HCT116 (cell line): ENCODE data around the gene CXCL1. TPM values are rescaled to one million over a fixed set of nuclear protein-coding genes. Genes with fewer than 3 reads are reported as not detected.

ENCODE experiments used
- ATAC-seq: fragments of 200-7000 bp; cut with Tn5 transposase; 2 replicates; pipeline ENCODE4 v1.9.1; 2020; ENCODE audit warnings: mild to moderate bottlenecking, moderate library complexity
- BruUV-seq: library from RNA; stranded (reverse); fragments of 400-500 nt; replicated peaks from 2 replicates; lab custom pipeline; 2021; lab: Mats Ljungman, UMichigan
- CTCF ChIA-PET: fragments of 300-600 bp; sonication (Branson Sonifier 250); formaldehyde crosslinking; loops from one replicate; lab custom pipeline; 2021; ENCODE audit warnings: antibody characterized with exemption; lab: Charles Lee
- POLR2A ChIA-PET: fragments of 300-600, 350-600 bp; sonication (Branson Sonifier 250); formaldehyde crosslinking; loops from one replicate; lab custom pipeline; 2021; ENCODE audit warnings: antibody characterized with exemption; lab: Charles Lee
- RAD21 ChIA-PET, 2 experiments: fragments of 300-600 bp; sonication (Branson Sonifier 250); formaldehyde crosslinking; loops; one replicate each; lab custom pipeline; 2023; ENCODE audit warnings: low total read pairs in 2 of 2; ENCODE audit not compliant: uncharacterized antibody in 2 of 2, unreplicated experiment in 2 of 2, low non-redundant PET in 1 of 2; lab: Charles Lee
- DNase-seq: peaks from one replicate; pipeline ENCODE4 v3.0.0-alpha.2; 2010; ENCODE audit warnings: low read depth, low spot score
- H2AFZ ChIP-seq: fragments of 200-600 bp; shearing (Covaris generic), sonication (generic); 2 replicates; pipeline ENCODE4 v1.6.1; 2017; ENCODE audit warnings: low read depth, mixed run types, mixed read lengths, antibody characterized with exemption, low read length; ENCODE audit not compliant: poor library complexity, severe bottlenecking
- H3K27ac ChIP-seq: 2 replicates; pipeline ENCODE4 v1.5.1; 2012; ENCODE audit warnings: low read depth, low read length
- H3K27me3 ChIP-seq: fragments of 200-600 bp; sonication (generic); 2 replicates; pipeline ENCODE4 v1.6.1; 2016; ENCODE audit warnings: mixed run types, low read length, mixed read lengths; ENCODE audit not compliant: insufficient read depth
- H3K36me3 ChIP-seq, 2 experiments: fragments of 200-500 bp in 1 of 2; fragments of 200-600 bp in 1 of 2; sonication (Bioruptor generic) in 1 of 2; sonication (generic) in 1 of 2; 2 replicates each; pipeline versions ENCODE4 v1.5.1 to v1.6.1; 2014 to 2016; ENCODE audit warnings: low read length in 2 of 2, inconsistent platforms in 1 of 2, mixed read lengths in 1 of 2, mixed run types in 1 of 2; ENCODE audit not compliant: insufficient read depth in 2 of 2, control insufficient read depth in 1 of 2
- H3K4me1 ChIP-seq, 2 experiments: fragments of 200-600 bp in 1 of 2; sonication (generic) in 1 of 2; 2 replicates each; pipeline versions ENCODE4 v1.5.1 to v1.6.1; 2012 to 2017; ENCODE audit warnings: low read length in 2 of 2, inconsistent platforms in 1 of 2, mild to moderate bottlenecking in 1 of 2, mixed read lengths in 1 of 2, mixed run types in 1 of 2, moderate library complexity in 1 of 2; ENCODE audit not compliant: insufficient read depth in 2 of 2, control insufficient read depth in 1 of 2
- H3K4me2 ChIP-seq: fragments of 200-600 bp; sonication (generic); 2 replicates; pipeline ENCODE4 v1.6.1; 2017; ENCODE audit warnings: mixed run types, low read length, mixed read lengths
- H3K4me3 ChIP-seq, 2 experiments: fragments of 200-600 bp in 1 of 2; sonication (generic) in 1 of 2; replicated peaks in 1 of 2; 2 replicates each; pipeline ENCODE4 v1.5.1; 2011 to 2016; ENCODE audit warnings: low read length in 2 of 2, control low read depth in 1 of 2, low read depth in 1 of 2, mild to moderate bottlenecking in 1 of 2, mixed read lengths in 1 of 2, mixed run types in 1 of 2
- H3K79me2 ChIP-seq: fragments of 200-600 bp; sonication (generic); 2 replicates; pipeline ENCODE4 v1.6.1; 2017; ENCODE audit warnings: mild to moderate bottlenecking, mixed run types, low read length, moderate library complexity, mixed read lengths; ENCODE audit not compliant: insufficient read depth
- H3K9ac ChIP-seq: fragments of 200-600 bp; sonication (generic); 2 replicates; pipeline ENCODE4 v1.6.1; 2016; ENCODE audit warnings: low read length, mixed read lengths
- H3K9me2 ChIP-seq: fragments of 200-600 bp; sonication (generic), shearing (Covaris generic); 2 replicates; pipeline ENCODE4 v1.6.1; 2017; ENCODE audit warnings: mixed run types, mild to moderate bottlenecking, moderate library complexity; ENCODE audit not compliant: insufficient read depth
- H3K9me3 ChIP-seq, 2 experiments: fragments of 200-500 bp in 1 of 2; fragments of 200-600 bp in 1 of 2; sonication (Bioruptor generic) in 1 of 2; sonication (generic) in 1 of 2; 2 replicates each; pipeline ENCODE4 v1.6.1; 2014 to 2017; ENCODE audit warnings: low read length in 2 of 2, mixed read lengths in 2 of 2, inconsistent platforms in 1 of 2, low read depth in 1 of 2, mild to moderate bottlenecking in 1 of 2, mixed run types in 1 of 2, moderate library complexity in 1 of 2; ENCODE audit not compliant: control insufficient read depth in 1 of 2, insufficient read depth in 1 of 2
- H4K20me1 ChIP-seq: fragments of 200-600 bp; sonication (generic), shearing (Covaris generic); 2 replicates; pipeline ENCODE4 v1.6.1; 2017; ENCODE audit warnings: mixed run types, mild to moderate bottlenecking, moderate library complexity; ENCODE audit not compliant: insufficient read depth
- EGR1 ChIP-seq: IDR thresholded peaks from 2 replicates; pipeline ENCODE4 v1.6.1; 2012; ENCODE audit warnings: low read depth
- EZH2 ChIP-seq: fragments of 200-600 bp; sonication (generic); IDR thresholded peaks from 2 replicates; pipeline ENCODE4 v1.6.1; 2017; ENCODE audit warnings: antibody characterized with exemption, mixed run types
- SP1 ChIP-seq: IDR thresholded peaks from 2 replicates; pipeline ENCODE4 v1.6.1; 2012; ENCODE audit warnings: low read depth
- YY1 ChIP-seq: IDR thresholded peaks from 2 replicates; pipeline ENCODE4 v1.6.1; 2011; ENCODE audit warnings: low read length, low read depth, moderate library complexity, mild to moderate bottlenecking; ENCODE audit not compliant: insufficient replicate concordance; ENCODE audit errors: extremely low read depth
- ZNF274 ChIP-seq: fragments of 200-500 bp; sonication (Bioruptor generic); IDR thresholded peaks from 2 replicates; pipeline ENCODE4 v1.6.1; 2014; ENCODE audit warnings: mild to moderate bottlenecking, low read depth, low read length, inconsistent platforms
- intact Hi-C: fragments of 100-400 bp; cut with micrococcal nuclease; formaldehyde crosslinking; loops from 2 replicates; pipeline ENCODE4 v1.10.0; 2022
- total RNA-seq: library from RNA; stranded (reverse); gene quantifications from one replicate; pipeline ENCODE4 v1.2.1, GENCODE V29; 2021; ENCODE audit not compliant: unreplicated experiment
- TF ChIP-seq, protein P1 (sequence below), 3 experiments: fragments of 200-600 bp in 1 of 3; sonication (generic) in 1 of 3; IDR thresholded peaks in 2 of 3; conservative IDR thresholded peaks in 1 of 3; 2 replicates each; pipeline ENCODE4 v1.5.1; 2012 to 2017; ENCODE audit warnings: low read depth in 2 of 3, low read length in 2 of 3, antibody characterized with exemption in 1 of 3, borderline replicate concordance in 1 of 3, control low read depth in 1 of 3, mild to moderate bottlenecking in 1 of 3, mixed read lengths in 1 of 3, mixed run types in 1 of 3, moderate library complexity in 1 of 3; ENCODE audit not compliant: insufficient read depth in 1 of 3
- TF ChIP-seq, protein P2 (sequence below): IDR thresholded peaks from 2 replicates; pipeline ENCODE4 v1.6.1; 2012
- TF ChIP-seq, protein P3 (sequence below): IDR thresholded peaks from 2 replicates; pipeline ENCODE4 v1.6.1; 2012

Gene CXCL1
- total RNA-seq, 1 experiment from 2014 or later, result 2.5 TPM

DNA sequence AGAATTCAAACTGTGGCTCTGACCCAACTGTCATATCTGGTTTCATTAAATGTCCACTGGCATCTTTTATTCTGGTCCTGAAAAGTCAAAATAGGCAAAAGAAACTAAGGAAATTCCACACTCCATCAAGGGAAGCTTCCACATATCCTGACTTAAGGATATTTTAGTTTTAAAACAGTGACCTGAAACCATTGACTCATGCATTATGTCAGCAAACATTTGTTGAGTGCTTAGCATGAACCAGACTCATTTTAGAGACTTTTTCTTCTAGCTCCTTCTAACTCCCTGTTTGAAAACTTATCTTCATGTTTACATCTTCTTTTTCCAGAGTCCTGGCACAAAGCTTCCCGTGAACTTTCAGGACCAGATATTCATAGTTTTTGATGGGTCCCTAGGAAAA is 6.9 kb upstream of the CXCL1 start:
- no TSS peak for BruUV-seq
- Histone ChIP-seq H3K79me2 (no peaks in the 10 kb centered on the region), H3K27ac (no peak overlapping the region), H3K4me1 (no peaks in the 10 kb centered on the region), H3K36me3 (no peaks in the 10 kb centered on the region), H4K20me1 (no peaks in the 10 kb centered on the region), H3K9me3 (no peaks in the 10 kb centered on the region), H2AFZ (no peak overlapping the region), H3K9ac (no peak overlapping the region)
- RAD21 ChIA-PET, result no interaction called here
- CTCF ChIA-PET, result interaction anchor here (0.8 kb wide), 1 partner anchor 133 kb away, joined by 3 read pairs; no protein-coding TSS in a partner anchor
- TF ChIP-seq EZH2 (no peak), EGR1 (no peak), ZNF274 (no peak), YY1 (no peak), SP1 (no peak)
- TF ChIP-seq, protein P1, sequence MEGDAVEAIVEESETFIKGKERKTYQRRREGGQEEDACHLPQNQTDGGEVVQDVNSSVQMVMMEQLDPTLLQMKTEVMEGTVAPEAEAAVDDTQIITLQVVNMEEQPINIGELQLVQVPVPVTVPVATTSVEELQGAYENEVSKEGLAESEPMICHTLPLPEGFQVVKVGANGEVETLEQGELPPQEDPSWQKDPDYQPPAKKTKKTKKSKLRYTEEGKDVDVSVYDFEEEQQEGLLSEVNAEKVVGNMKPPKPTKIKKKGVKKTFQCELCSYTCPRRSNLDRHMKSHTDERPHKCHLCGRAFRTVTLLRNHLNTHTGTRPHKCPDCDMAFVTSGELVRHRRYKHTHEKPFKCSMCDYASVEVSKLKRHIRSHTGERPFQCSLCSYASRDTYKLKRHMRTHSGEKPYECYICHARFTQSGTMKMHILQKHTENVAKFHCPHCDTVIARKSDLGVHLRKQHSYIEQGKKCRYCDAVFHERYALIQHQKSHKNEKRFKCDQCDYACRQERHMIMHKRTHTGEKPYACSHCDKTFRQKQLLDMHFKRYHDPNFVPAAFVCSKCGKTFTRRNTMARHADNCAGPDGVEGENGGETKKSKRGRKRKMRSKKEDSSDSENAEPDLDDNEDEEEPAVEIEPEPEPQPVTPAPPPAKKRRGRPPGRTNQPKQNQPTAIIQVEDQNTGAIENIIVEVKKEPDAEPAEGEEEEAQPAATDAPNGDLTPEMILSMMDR (IDR thresholded peaks at IDR 0.05 in 2 of 3, conservative IDR thresholded peaks at IDR 0.05 in 1 of 3; ENCODE audit: borderline replicate concordance in 1 of 3, insufficient read depth in 1 of 3, low read depth in 2 of 3, low read length in 2 of 3), result no peak
- TF ChIP-seq, protein P2, sequence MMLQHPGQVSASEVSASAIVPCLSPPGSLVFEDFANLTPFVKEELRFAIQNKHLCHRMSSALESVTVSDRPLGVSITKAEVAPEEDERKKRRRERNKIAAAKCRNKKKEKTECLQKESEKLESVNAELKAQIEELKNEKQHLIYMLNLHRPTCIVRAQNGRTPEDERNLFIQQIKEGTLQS, result no peak
- TF ChIP-seq, protein P3, sequence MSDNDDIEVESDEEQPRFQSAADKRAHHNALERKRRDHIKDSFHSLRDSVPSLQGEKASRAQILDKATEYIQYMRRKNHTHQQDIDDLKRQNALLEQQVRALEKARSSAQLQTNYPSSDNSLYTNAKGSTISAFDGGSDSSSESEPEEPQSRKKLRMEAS, result no peak
- TF ChIP-seq, all 23 proteins: peak for 0
- H3K4me2 ChIP-seq, result no peak overlapping the region
- H3K9me2 ChIP-seq, result no peaks in the 10 kb centered on the region
- H3K4me3 ChIP-seq, result no peak overlapping the region
- ATAC-seq (no peak), DNase-seq (no peak)
- POLR2A ChIA-PET, result no interaction called here
- intact Hi-C loops, result loop anchor here (10.0 kb wide), 1 partner anchor 518 kb away; no protein-coding TSS in a partner anchor
- H3K27me3 ChIP-seq, result no peaks in the 10 kb centered on the region
